ENCODE measurements around the gene ROPN1L. TPM values are rescaled to one million over a fixed set of nuclear protein-coding genes. Genes with fewer than 3 reads are reported as not detected.

Gene ROPN1L
- total RNA-seq, 1 donor from 2014 or later = 0.55 TPM

DNA sequence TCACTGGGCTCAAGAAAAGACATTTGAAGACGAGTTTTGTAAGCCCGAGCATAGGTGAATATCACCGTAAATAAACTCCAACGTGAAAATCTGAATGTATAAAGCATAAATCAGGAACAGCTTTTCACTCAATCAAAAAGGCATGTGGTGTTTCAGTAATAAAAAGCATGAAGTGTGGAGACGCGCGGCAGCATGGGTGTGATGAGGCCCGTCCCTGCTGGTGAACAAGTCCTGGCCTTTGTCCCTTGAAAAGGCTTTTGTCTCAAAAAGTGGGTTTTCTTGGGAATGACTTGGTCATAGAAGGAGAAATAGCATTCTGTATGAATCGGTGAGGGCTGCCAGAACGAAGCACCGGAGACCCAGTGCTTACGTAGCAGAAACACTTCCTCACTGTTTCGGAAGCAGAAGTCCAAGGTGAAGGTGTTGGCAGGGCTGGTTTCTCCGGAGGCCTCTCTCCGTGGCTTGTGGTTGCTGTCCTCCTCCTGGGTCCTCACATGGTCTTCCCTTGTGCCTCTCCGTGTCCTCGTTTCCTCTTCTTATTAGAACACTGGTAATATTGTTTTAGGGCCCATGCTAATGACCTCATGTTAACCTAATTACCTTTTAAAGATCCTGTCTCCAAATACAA lies 24.9 kb downstream of the ROPN1L start:
- H3K27ac Mint-ChIP-seq = no peak overlapping the region
- no peaks in the 10 kb centered on the region for H3K9me3 Mint-ChIP-seq
- H3K27me3 Mint-ChIP-seq (ENCODE audit: low read depth) = peaks cover 3% of the 10 kb centered on the region
- no peak for DNase-seq (ENCODE audit: low spot score)
- intact Hi-C loops (cut with micrococcal nuclease) = no loop called here
- H3K36me3 Mint-ChIP-seq (ENCODE audit: low read depth) = no peaks in the 10 kb centered on the region
- no peak overlapping the region for H3K4me3 Mint-ChIP-seq (ENCODE audit: low read depth)
- peaks cover 11% of the 10 kb centered on the region for H3K4me1 Mint-ChIP-seq (ENCODE audit: low read depth)

GRCh38 chr5:10467281-10468198 lies 25.9 kb downstream of the ROPN1L start:
- Mint-ChIP-seq H3K27ac (no peak overlapping the region), H3K4me3 (ENCODE audit: low read depth) (no peak overlapping the region), H3K27me3 (ENCODE audit: low read depth) (peaks cover 2% of the 10 kb centered on the region), H3K36me3 (ENCODE audit: low read depth) (no peaks in the 10 kb centered on the region), H3K4me1 (ENCODE audit: low read depth) (peaks cover 11% of the 10 kb centered on the region), H3K9me3 (no peaks in the 10 kb centered on the region)
- intact Hi-C loops (cut with micrococcal nuclease) = no loop called here
- DNase-seq (ENCODE audit: low spot score) = no peak

DNA sequence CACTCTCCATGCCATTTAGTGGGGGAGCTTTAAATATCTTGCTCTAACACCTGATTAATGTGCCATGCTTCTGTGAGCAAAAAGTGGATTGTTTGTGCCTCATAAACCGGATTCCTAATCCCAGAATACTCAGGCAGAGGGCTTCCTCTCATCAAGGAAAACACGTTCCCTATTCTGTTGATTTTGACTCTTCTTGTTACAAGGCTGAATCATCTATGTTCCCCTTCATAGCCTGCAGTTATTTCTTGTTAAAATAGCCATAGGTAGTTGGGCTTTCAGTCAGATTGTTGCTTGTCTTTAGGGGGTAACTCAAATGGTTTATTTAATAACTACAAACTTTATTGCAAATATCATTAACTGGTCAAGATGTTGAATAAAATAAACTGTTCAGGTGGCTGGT lies 26.6 kb downstream of the ROPN1L start:
- no peak for DNase-seq (ENCODE audit: low spot score)
- intact Hi-C loops (cut with micrococcal nuclease) = no loop called here
- no peaks in the 10 kb centered on the region for H3K9me3 Mint-ChIP-seq
- no peak overlapping the region for H3K27ac Mint-ChIP-seq
- no peak overlapping the region for H3K4me3 Mint-ChIP-seq (ENCODE audit: low read depth)
- peaks cover 11% of the 10 kb centered on the region for H3K4me1 Mint-ChIP-seq (ENCODE audit: low read depth)
- H3K36me3 Mint-ChIP-seq (ENCODE audit: low read depth) = no peaks in the 10 kb centered on the region
- peaks cover 5% of the 10 kb centered on the region for H3K27me3 Mint-ChIP-seq (ENCODE audit: low read depth)

- Mint-ChIP-seq H3K4me1 (ENCODE audit: low read depth) (peaks cover 11% of the 10 kb centered on the region), H3K36me3 (ENCODE audit: low read depth) (no peaks in the 10 kb centered on the region), H3K27ac (no peak overlapping the region), H3K9me3 (no peaks in the 10 kb centered on the region), H3K27me3 (ENCODE audit: low read depth) (peaks cover 3% of the 10 kb centered on the region), H3K4me3 (ENCODE audit: low read depth) (no peak overlapping the region)
- no peak for DNase-seq (ENCODE audit: low spot score)
- intact Hi-C loops (cut with micrococcal nuclease) = no loop called here
These were observed 27.8 kb downstream of the ROPN1L start for GRCh38 chr5:10469253-10470050.

GRCh38 chr5:10470669-10471068 lies 29.0 kb downstream of the ROPN1L start:
- intact Hi-C loops (cut with micrococcal nuclease) = no loop called here

GRCh38 chr5:10471677-10472076 lies 30.0 kb downstream of the ROPN1L start:
- H3K9me3 Mint-ChIP-seq = no peaks in the 10 kb centered on the region
- no peak overlapping the region for H3K27ac Mint-ChIP-seq
- H3K4me1 Mint-ChIP-seq (ENCODE audit: low read depth) = peaks cover 11% of the 10 kb centered on the region
- no peaks in the 10 kb centered on the region for H3K36me3 Mint-ChIP-seq (ENCODE audit: low read depth)
- intact Hi-C loops (cut with micrococcal nuclease) = no loop called here
- no peak overlapping the region for H3K4me3 Mint-ChIP-seq (ENCODE audit: low read depth)
- DNase-seq (ENCODE audit: low spot score) = no peak
- H3K27me3 Mint-ChIP-seq (ENCODE audit: low read depth) = peaks cover 7% of the 10 kb centered on the region

More at GRCh38 chr5:10470669-10471068, 29.0 kb downstream of the ROPN1L start:
- no peak overlapping the region for H3K27ac Mint-ChIP-seq
- H3K4me1 Mint-ChIP-seq (ENCODE audit: low read depth) = peaks cover 11% of the 10 kb centered on the region
- H3K4me3 Mint-ChIP-seq (ENCODE audit: low read depth) = no peak overlapping the region
- no peak for DNase-seq (ENCODE audit: low spot score)
- H3K9me3 Mint-ChIP-seq = no peaks in the 10 kb centered on the region
- H3K36me3 Mint-ChIP-seq (ENCODE audit: low read depth) = no peaks in the 10 kb centered on the region
- peaks cover 6% of the 10 kb centered on the region for H3K27me3 Mint-ChIP-seq (ENCODE audit: low read depth)

DNA sequence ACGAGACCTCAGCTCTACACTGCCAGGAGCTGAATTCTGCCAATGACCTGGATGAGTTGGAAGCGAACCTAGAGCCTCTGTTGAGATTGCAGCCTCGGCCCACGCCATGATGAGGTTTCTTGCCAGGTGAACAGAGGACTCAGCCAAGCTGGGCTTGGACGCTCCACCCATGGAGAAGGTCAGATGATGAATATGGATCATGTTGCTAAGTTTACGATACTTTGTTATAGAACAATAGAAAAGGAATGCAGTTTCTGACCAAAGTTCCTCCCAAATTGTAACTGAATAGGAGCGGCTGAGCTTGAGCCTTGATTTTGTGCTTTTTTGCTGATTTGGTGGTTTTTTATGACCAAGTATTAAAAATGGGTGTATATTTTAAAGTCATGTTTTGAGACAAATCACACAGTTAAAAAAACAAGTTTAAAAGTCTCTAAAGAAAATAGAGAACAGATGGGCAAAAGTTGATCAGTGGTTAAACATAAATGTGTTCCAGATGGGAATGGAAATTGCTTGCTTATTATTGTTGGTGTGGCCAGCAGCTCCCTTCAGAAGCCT lies 32.9 kb downstream of the ROPN1L start:
- no peaks in the 10 kb centered on the region for H3K4me1 Mint-ChIP-seq (ENCODE audit: low read depth)
- H3K27me3 Mint-ChIP-seq (ENCODE audit: low read depth) = peaks cover 7% of the 10 kb centered on the region
- no peak overlapping the region for H3K4me3 Mint-ChIP-seq (ENCODE audit: low read depth)
- H3K36me3 Mint-ChIP-seq (ENCODE audit: low read depth) = no peaks in the 10 kb centered on the region
- no peaks in the 10 kb centered on the region for H3K9me3 Mint-ChIP-seq
- no peak for DNase-seq (ENCODE audit: low spot score)
- intact Hi-C loops (cut with micrococcal nuclease) = no loop called here
- H3K27ac Mint-ChIP-seq = no peak overlapping the region

DNA sequence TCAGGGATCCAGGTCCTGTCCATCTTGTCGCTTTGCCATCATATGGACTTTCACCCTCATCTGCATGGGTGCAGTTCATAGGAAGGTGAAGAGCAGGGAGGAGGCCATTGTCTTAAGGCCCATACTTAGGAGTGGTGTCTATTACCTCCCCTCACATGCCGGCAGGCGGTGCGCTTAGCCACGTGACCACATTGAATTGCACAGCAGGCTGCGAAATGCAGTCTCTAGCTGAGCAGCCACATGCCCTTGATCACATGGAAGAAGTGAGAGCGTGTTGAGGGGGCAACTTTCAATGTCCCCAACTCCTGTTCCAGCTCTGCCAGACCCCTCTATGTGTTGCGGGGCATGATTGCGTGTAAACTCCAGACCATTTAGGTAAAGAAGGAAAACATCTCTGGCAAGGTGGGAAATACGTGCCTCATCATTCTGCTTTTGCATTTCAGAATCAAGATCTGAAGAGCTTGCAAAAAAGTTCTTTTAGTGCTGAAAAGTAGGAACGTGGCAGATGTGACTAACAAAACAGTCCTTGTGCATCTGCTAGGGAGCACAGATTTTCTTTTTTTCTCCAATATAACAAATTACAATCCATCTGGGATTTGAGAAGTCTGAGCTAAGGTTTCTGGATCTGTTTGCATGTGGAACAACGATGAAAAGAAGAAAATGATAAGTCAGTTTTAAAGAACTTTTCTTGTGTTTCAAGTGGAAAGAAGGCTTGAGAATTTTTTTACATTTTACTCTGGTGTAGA lies 34.4 kb downstream of the ROPN1L start:
- intact Hi-C loops (cut with micrococcal nuclease) = no loop called here
- no peak overlapping the region for H3K27ac Mint-ChIP-seq
- H3K4me3 Mint-ChIP-seq (ENCODE audit: low read depth) = no peak overlapping the region
- peaks cover 7% of the 10 kb centered on the region for H3K27me3 Mint-ChIP-seq (ENCODE audit: low read depth)
- H3K36me3 Mint-ChIP-seq (ENCODE audit: low read depth) = no peaks in the 10 kb centered on the region
- no peaks in the 10 kb centered on the region for H3K4me1 Mint-ChIP-seq (ENCODE audit: low read depth)
- DNase-seq (ENCODE audit: low spot score) = no peak
- no peaks in the 10 kb centered on the region for H3K9me3 Mint-ChIP-seq

GRCh38 chr5:10476878-10477277 lies 35.2 kb downstream of the ROPN1L start:
- H3K36me3 Mint-ChIP-seq (ENCODE audit: low read depth) = no peaks in the 10 kb centered on the region
- no peak overlapping the region for H3K27ac Mint-ChIP-seq
- no peaks in the 10 kb centered on the region for H3K4me1 Mint-ChIP-seq (ENCODE audit: low read depth)
- H3K4me3 Mint-ChIP-seq (ENCODE audit: low read depth) = no peak overlapping the region
- H3K27me3 Mint-ChIP-seq (ENCODE audit: low read depth) = peaks cover 7% of the 10 kb centered on the region
- intact Hi-C loops (cut with micrococcal nuclease) = no loop called here
- no peak for DNase-seq (ENCODE audit: low spot score)
- H3K9me3 Mint-ChIP-seq = no peaks in the 10 kb centered on the region

GRCh38 chr5:10477943-10478342 lies 36.3 kb downstream of the ROPN1L start:
- H3K36me3 Mint-ChIP-seq (ENCODE audit: low read depth) = no peaks in the 10 kb centered on the region
- intact Hi-C loops (cut with micrococcal nuclease) = no loop called here
- peaks cover 7% of the 10 kb centered on the region for H3K27me3 Mint-ChIP-seq (ENCODE audit: low read depth)
- H3K27ac Mint-ChIP-seq = no peak overlapping the region
- DNase-seq (ENCODE audit: low spot score) = no peak
- no peaks in the 10 kb centered on the region for H3K4me1 Mint-ChIP-seq (ENCODE audit: low read depth)
- no peak overlapping the region for H3K4me3 Mint-ChIP-seq (ENCODE audit: low read depth)
- H3K9me3 Mint-ChIP-seq = no peaks in the 10 kb centered on the region

GRCh38 chr5:10478436-10478835 lies 36.8 kb downstream of the ROPN1L start:
- Mint-ChIP-seq H3K9me3 (no peaks in the 10 kb centered on the region), H3K36me3 (ENCODE audit: low read depth) (no peaks in the 10 kb centered on the region), H3K27ac (no peak overlapping the region), H3K27me3 (ENCODE audit: low read depth) (peaks cover 5% of the 10 kb centered on the region), H3K4me1 (ENCODE audit: low read depth) (no peaks in the 10 kb centered on the region), H3K4me3 (ENCODE audit: low read depth) (no peak overlapping the region)
- intact Hi-C loops (cut with micrococcal nuclease) = no loop called here
- DNase-seq (ENCODE audit: low spot score) = no peak

- DNase-seq (ENCODE audit: low spot score) = no peak
- intact Hi-C loops (cut with micrococcal nuclease) = no loop called here
- no peaks in the 10 kb centered on the region for H3K4me1 Mint-ChIP-seq (ENCODE audit: low read depth)
- no peaks in the 10 kb centered on the region for H3K9me3 Mint-ChIP-seq
- H3K27me3 Mint-ChIP-seq (ENCODE audit: low read depth) = peaks cover 5% of the 10 kb centered on the region
- H3K36me3 Mint-ChIP-seq (ENCODE audit: low read depth) = no peaks in the 10 kb centered on the region
- H3K27ac Mint-ChIP-seq = no peak overlapping the region
- no peak overlapping the region for H3K4me3 Mint-ChIP-seq (ENCODE audit: low read depth)
These were observed 37.6 kb downstream of the ROPN1L start for GRCh38 chr5:10479154-10479721.

Measured in activated T-helper 2 cell treated with anti-CD3 and anti-CD28 coated beads, Interferon-gamma antibody, Interleukin-2, Interleukin-4, amounts not matched to agents 10 μg/mL and 5 μg/mL and 100 μg/mL, durations not matched to agents 14 hours and 24 hours and 36 hours (primary cell).